Stimulated activated CD8-positive, alpha-beta memory T cell treated with anti-CD3 and anti-CD28 coated beads, Interleukin-12 subunit alpha, Interleukin-12 subunit beta, amount 100 ng/mL, for 24 hours (primary cell): ENCODE results near the gene ZFYVE21.
"Not testable (repeated sequence)": the region's sequence is repeated elsewhere in the genome, so short reads cannot be mapped to it uniquely, and the experiment has no call there.

Source experiments
- DNase-seq: peaks from one replicate; pipeline ENCODE4 v3.0.0-alpha.2; 2020; ENCODE audit errors: extremely low read depth

The ZFYVE21 gene

DNA sequence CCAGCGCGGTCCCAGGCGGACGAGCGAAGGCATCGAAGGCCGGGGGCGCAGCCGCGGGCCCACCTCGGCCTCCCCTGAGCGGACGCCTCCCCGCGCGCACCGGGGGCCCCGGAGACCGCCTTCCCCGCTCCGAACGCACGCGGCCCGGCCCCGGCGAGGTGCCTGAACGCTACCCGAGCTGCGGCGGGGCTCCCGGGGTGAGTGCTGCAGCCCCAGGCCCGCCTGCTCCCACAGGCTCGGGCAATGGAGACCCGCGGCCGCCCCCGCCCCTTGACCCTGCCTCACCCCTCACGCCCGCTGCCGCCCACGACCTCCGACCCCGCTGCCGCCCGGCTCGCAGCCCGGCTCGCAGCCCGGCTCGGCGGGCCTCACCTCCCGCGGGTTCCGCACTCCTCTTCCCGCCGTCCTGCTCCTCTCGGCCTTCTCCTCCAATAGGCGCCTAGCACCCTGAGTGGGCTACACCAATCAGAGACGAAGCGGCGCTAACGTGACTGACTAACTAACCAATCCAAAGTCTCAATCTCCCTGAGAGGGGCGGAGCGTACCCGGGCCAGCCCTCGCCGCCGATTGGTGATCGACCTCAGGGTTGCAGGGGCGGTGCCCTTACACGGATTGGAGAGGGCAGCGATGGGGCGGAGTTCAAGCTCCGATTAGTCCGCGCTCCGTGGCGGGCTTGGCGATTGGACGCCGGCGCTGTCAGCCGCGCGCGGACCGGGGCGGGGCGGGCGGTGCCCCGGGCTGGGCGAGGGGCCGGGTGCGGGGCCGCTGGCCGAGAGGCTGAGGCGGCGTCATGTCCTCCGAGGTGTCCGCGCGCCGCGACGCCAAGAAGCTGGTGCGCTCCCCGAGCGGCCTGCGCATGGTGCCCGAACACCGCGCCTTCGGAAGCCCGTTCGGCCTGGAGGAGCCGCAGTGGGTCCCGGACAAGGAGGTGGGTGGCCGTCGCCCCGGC, at the start of gene ZFYVE21, which contains the start of gene XRCC3:
ZFYVE21 (plus strand) TSS at position 759 of the 949 bp plus-strand sequence; CDS start at position 791, 32 bp downstream.
XRCC3 (minus strand) TSS at position 400 of the 949 bp plus-strand sequence. CDS start 4,364 bp downstream, outside the sequence.
- DNase-seq: peak; percentile 97

GRCh38 chr14:103667671-103668070, 47.9 kb upstream of the ZFYVE21 start:
- no peak for DNase-seq

DNA sequence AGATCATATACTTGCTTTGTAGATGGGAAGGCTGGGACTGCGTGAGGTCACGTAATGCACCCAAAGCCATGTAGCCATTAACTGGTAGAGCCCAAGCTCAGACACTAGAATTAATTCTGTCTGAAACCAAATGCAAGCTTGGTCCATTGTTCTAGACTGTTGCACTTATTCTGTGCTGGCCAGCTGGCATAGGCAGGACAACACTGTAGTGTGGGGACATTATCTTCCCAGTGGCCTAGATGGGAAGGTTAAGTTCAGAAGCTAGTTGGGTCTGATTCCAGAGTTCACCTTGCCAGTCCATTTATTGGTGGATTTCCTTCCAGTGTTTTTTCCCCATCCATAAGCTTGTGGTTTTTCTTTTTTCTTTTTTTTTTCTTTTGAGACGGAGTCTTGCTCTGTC, 47.5 kb upstream of the ZFYVE21 start:
- no peak for DNase-seq

DNA sequence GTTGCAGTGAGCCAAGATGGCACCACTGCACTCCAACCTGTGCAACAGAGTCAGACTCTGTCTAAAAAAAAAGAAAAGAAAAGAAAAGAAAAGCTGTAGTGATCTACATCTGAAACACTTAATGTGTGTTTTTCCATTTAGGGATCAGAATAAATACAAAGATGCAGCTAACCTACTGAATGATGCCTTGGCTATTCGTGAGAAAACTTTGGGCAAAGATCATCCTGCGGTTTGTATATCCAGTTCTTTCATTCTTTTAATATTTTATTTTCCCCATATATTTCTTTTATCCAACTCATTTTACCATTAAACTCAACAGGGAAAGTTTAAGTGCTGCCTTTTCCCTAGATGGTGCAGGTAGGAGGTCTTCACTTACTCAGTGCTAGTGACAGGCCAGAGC, 46.2 kb upstream of the ZFYVE21 start:
- DNase-seq: no peak

DNA sequence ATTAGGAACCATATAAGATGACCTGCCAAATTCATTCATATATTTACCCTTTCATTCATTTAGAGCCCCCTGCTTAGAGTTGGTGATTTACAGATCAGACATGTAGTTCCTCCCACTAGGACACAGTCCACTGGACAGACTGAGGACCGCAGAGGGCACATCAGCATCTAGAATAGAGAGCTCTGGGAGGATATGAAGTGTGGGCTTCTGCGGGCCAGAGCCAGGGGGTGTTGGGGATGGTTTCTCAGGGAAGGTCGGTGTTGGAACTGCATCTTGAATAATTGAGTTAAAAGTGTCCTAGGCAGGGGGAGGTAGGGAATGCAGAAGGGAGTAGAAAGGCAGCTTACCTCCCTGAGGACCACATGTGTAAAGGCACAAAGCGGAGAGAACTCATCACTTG, 43.7 kb upstream of the ZFYVE21 start:
- DNase-seq: no peak

GRCh38 chr14:103675957-103676356, 39.7 kb upstream of the ZFYVE21 start:
- DNase-seq: no peak

DNA sequence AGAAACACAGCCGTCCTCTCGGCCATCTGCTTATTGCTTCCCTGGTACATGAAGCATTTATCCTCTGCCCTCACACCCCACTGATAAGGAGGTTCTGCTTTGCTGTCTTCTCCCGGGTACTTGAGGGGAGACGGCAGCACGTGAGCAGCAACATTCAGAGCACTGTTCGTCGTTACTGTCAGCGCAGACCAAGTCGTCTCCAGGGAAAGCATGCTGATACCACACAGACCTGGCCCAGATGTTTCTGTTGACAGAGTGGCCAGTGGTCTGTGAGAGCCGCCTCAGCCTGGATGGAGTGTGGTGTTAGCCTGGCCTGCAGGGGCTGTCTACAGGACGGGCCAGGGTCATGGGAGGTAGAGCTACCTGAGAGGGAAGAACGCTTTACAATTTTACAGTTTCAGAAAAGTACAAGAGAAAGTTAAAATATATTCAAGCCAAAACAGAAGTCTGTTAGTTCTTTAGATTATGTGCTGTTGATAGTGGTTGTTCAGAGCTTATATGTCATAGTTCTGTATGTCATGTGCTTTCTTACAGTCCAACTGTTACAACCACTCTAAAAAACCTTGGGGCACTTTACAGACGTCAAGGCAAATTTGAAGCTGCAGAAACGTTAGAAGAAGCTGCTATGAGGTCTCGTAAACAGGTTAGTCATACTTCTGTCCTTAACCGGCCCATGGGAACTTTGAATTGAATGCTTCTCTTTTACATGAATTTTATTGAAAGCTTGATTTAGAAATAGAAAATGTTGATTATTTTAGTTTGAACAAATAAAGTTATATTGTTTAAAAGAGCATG, 38.5 kb upstream of the ZFYVE21 start:
- DNase-seq: no peak

- DNase-seq: peak; percentile 14
Observed at GRCh38 chr14:103679351-103679750, 36.3 kb upstream of the ZFYVE21 start.

GRCh38 chr14:103680491-103681231, 34.9 kb upstream of the ZFYVE21 start:
- DNase-seq: no peak

GRCh38 chr14:103683139-103683538, 32.5 kb upstream of the ZFYVE21 start:
- no peak for DNase-seq

- no peak for DNase-seq
Observed at GRCh38 chr14:103684471-103684870, 31.1 kb upstream of the ZFYVE21 start.

DNA sequence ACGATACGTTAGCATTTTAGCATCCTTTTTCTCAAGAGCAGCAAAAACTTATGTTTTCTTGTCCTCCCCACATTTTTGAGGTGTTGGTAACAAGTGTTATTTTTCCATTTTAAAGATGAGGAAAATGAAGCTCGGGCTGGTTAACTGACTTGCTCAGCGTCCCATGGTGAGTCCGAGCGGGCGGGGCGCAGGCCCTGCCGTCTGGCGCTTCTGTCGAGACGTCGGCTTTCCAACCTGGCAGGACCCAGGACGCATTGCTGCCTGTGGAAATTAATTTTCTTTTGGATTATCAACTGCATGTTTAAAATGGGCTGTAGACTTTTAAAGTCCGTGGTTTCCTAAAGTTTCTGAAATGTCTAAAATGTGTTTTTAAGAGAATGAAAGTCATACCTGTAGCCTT, 30.7 kb upstream of the ZFYVE21 start:
- DNase-seq: no peak

DNA sequence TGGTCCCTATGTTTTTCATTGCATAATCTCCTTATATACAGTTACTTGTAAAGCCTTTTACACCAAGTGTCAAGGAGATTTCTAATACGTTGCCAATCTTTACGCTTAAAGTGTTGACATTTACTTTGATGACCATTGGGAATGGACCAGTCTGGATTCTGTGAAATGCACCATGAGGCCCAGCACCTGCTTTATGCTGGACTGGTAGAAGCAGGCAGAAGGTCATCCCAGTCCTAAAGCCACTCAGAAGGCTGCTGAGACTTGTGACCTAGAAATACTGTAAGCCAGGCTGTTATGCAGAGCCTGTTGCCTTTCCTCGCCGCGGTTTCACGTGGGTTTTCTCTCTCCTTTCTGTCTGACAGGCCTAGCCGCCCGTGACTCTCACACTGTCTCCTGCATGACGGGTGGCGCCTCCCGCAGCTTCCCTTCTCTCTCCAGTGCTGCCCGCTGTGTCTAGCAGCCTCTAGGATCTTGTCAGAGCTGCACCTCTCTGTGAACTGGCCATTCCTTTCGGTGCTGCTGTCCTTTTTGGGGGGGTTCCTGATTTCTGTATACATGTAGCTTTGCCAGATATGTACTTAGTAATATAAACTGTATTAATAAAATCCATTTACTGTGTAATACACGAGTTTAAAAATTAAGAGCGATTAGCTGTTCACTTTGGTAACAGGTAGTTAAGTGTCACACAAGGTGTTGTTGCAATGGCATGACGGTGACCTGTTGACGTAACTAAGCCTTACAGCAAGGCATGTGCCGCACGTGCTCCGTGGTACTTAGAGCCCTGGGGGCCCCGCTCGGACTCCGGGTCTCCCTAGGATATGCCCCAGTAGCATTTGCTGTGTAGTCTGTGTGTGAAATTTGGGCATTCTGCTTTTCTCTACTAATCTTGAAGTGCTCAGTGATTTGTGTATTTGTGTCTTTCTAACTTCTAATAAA, 30.1 kb upstream of the ZFYVE21 start:
- DNase-seq: no peak

DNA sequence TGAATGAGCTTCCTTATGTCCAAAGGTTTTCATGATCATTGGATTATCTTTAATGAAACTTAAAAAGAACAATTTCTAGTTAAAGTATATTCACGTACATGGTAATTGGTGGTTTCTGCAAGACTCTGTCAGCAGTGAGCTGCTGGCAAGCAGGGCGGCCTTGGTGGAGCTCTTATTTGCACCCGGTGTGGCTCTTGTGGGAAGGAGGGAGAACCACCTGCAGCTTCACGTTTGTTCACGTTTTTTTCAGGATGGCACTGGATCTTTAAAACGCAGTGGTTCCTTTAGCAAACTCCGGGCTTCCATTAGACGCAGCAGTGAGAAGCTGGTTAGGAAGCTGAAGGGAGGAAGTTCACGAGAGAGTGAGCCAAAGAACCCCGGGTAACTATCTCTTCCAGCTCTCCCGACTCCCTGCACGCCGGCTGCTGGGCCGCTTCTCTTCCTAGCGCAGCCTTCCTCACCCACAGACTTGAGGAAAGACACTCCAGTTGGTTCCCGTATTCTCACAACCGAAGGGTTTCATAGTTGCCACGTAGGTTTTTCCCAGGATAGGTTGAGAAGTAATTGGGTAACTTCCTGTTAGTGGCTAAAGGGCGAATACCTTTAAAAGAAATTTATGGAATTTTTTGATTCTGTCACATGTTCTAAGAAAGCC, 28.7 kb upstream of the ZFYVE21 start:
- no peak for DNase-seq

DNA sequence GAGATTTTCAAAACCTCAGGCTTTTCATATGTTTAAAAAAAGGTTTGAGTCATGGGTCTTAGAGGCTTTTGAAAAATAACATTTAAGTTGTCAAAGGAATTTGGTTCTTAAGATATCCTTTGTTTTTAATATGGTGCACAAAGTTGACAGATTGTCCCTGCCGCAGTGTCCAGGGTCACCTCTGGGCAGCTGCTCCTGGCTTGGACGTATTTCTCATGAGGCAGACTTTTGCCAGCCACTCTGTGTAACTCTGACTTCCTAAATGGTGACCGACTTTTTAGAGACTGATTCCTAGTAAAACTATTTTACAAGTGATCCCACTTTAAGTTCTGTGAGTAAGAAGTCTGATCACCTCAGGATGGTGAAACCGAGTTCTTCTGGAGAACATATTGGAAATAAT, 27.9 kb upstream of the ZFYVE21 start:
- DNase-seq: no peak

- DNase-seq: no peak
Observed at GRCh38 chr14:103688441-103688840, 27.2 kb upstream of the ZFYVE21 start.

- no peak for DNase-seq
Observed at GRCh38 chr14:103688906-103689902, 26.4 kb upstream of the ZFYVE21 start.

- no peak for DNase-seq
Observed at GRCh38 chr14:103690332-103690731, 25.3 kb upstream of the ZFYVE21 start.

DNA sequence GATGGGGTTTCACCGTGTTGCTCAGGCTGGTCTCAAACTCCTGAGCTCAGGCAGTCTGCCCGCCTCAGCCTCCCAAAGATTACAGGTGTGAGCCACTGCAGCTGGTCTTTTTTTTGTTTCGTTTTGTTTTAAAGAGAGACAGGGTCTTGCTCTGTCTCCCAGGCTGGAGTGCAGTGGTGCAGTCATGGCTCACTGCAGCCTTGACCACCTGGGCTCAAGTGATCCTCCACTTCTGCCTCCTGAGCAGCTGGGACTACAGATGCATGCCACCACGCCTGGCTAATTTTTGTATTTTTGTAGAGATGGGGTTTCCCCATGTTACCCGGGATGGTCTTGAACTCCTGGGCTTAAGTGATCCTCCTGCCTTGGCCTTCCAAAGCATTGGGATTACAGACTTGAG, 24.0 kb upstream of the ZFYVE21 start:
- DNase-seq: not testable (repeated sequence)
